Measurements from ENCODE around the gene MT1M.

The MT1M gene

GRCh38 chr16:56604966-56605365 lies 27.5 kb upstream of the MT1M start:
- no peaks in the 10 kb centered on the region for H3F3A ChIP-seq (ENCODE audit: insufficient read depth, low read length)

GRCh38 chr16:56605475-56605874 lies 27.0 kb upstream of the MT1M start:
- Histone ChIP-seq H3K4me3 (ENCODE audit: low read depth, low read length, poor library complexity, severe bottlenecking) (no peak overlapping the region), H4K20me1 (ENCODE audit: insufficient read depth, low read length) (no peaks in the 10 kb centered on the region), H3K27me3 (ENCODE audit: insufficient read depth, low read length) (no peaks in the 10 kb centered on the region), H3K4me1 (ENCODE audit: insufficient read depth, low read length, severe bottlenecking) (peaks cover 27% of the 10 kb centered on the region), H3K27ac (ENCODE audit: low read depth, low read length, poor library complexity, severe bottlenecking) (no peak overlapping the region), H3K9me2 (ENCODE audit: low read depth, low read length) (no peaks in the 10 kb centered on the region), H3F3A (ENCODE audit: insufficient read depth, low read length) (no peaks in the 10 kb centered on the region), H2AFZ (ENCODE audit: low read length) (no peak overlapping the region), H3K9me3 (ENCODE audit: low read length) (no peaks in the 10 kb centered on the region), H3K36me3 (ENCODE audit: insufficient read depth, low read length) (no peaks in the 10 kb centered on the region), H3K9ac (ENCODE audit: low read length) (no peak overlapping the region), H3K4me2 (ENCODE audit: low read length) (no peak overlapping the region), H3K79me2 (ENCODE audit: insufficient read depth, low read length) (no peaks in the 10 kb centered on the region)
- no peak for TF ChIP-seq EZH2 (IDR thresholded peaks at IDR 0.05; ENCODE audit: borderline replicate concordance, low read length)
- TF ChIP-seq, protein P1, sequence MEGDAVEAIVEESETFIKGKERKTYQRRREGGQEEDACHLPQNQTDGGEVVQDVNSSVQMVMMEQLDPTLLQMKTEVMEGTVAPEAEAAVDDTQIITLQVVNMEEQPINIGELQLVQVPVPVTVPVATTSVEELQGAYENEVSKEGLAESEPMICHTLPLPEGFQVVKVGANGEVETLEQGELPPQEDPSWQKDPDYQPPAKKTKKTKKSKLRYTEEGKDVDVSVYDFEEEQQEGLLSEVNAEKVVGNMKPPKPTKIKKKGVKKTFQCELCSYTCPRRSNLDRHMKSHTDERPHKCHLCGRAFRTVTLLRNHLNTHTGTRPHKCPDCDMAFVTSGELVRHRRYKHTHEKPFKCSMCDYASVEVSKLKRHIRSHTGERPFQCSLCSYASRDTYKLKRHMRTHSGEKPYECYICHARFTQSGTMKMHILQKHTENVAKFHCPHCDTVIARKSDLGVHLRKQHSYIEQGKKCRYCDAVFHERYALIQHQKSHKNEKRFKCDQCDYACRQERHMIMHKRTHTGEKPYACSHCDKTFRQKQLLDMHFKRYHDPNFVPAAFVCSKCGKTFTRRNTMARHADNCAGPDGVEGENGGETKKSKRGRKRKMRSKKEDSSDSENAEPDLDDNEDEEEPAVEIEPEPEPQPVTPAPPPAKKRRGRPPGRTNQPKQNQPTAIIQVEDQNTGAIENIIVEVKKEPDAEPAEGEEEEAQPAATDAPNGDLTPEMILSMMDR (IDR thresholded peaks at IDR 0.05; ENCODE audit: low read length): no peak

More at GRCh38 chr16:56604966-56605365, 27.5 kb upstream of the MT1M start:
- Histone ChIP-seq H2AFZ (ENCODE audit: low read length) (no peak overlapping the region), H3K36me3 (ENCODE audit: insufficient read depth, low read length) (no peaks in the 10 kb centered on the region), H4K20me1 (ENCODE audit: insufficient read depth, low read length) (no peaks in the 10 kb centered on the region), H3K4me2 (ENCODE audit: low read length) (no peak overlapping the region), H3K4me1 (ENCODE audit: insufficient read depth, low read length, severe bottlenecking) (peaks cover 22% of the 10 kb centered on the region), H3K79me2 (ENCODE audit: insufficient read depth, low read length) (no peaks in the 10 kb centered on the region), H3K27me3 (ENCODE audit: insufficient read depth, low read length) (no peaks in the 10 kb centered on the region), H3K27ac (ENCODE audit: low read depth, low read length, poor library complexity, severe bottlenecking) (no peak overlapping the region), H3K4me3 (ENCODE audit: low read depth, low read length, poor library complexity, severe bottlenecking) (no peak overlapping the region), H3K9ac (ENCODE audit: low read length) (no peak overlapping the region), H3K9me3 (ENCODE audit: low read length) (no peaks in the 10 kb centered on the region), H3K9me2 (ENCODE audit: low read depth, low read length) (no peaks in the 10 kb centered on the region)
- TF ChIP-seq EZH2 (IDR thresholded peaks at IDR 0.05; ENCODE audit: borderline replicate concordance, low read length): no peak
- TF ChIP-seq, protein P1 (IDR thresholded peaks at IDR 0.05; ENCODE audit: low read length): no peak

GRCh38 chr16:56606071-56606475 lies 26.4 kb upstream of the MT1M start:
- Histone ChIP-seq H3K79me2 (ENCODE audit: insufficient read depth, low read length) (no peaks in the 10 kb centered on the region), H2AFZ (ENCODE audit: low read length) (no peak overlapping the region), H3K36me3 (ENCODE audit: insufficient read depth, low read length) (no peaks in the 10 kb centered on the region), H3K9me2 (ENCODE audit: low read depth, low read length) (no peaks in the 10 kb centered on the region), H3K4me1 (ENCODE audit: insufficient read depth, low read length, severe bottlenecking) (peaks cover 28% of the 10 kb centered on the region), H3F3A (ENCODE audit: insufficient read depth, low read length) (no peaks in the 10 kb centered on the region), H3K9me3 (ENCODE audit: low read length) (no peaks in the 10 kb centered on the region), H3K9ac (ENCODE audit: low read length) (no peak overlapping the region), H3K27ac (ENCODE audit: low read depth, low read length, poor library complexity, severe bottlenecking) (no peak overlapping the region), H3K4me3 (ENCODE audit: low read depth, low read length, poor library complexity, severe bottlenecking) (no peak overlapping the region), H4K20me1 (ENCODE audit: insufficient read depth, low read length) (no peaks in the 10 kb centered on the region), H3K27me3 (ENCODE audit: insufficient read depth, low read length) (no peaks in the 10 kb centered on the region), H3K4me2 (ENCODE audit: low read length) (no peak overlapping the region)
- TF ChIP-seq, protein P1 (IDR thresholded peaks at IDR 0.05; ENCODE audit: low read length): no peak
- TF ChIP-seq EZH2 (IDR thresholded peaks at IDR 0.05; ENCODE audit: borderline replicate concordance, low read length): no peak
